Peyer's patch (tissue), 4 donors: ENCODE measurements around the gene FLVCR2.

Experiments used
- POLR2A ChIP-seq, 2 donors: fragments of 450-650 bp; IDR thresholded peaks; one replicate each; pipeline ENCODE4 v1.5.1; 2017; ENCODE audit warnings: antibody characterized with exemption in 2 of 2, mild to moderate bottlenecking in 2 of 2, moderate library complexity in 2 of 2
- TF ChIP-seq, protein P1 (sequence below), 6 experiments: fragments of 450-650 bp in 4 of 6; fragments of 200-600 bp in 2 of 6; sonication (generic) in 1 of 6; IDR thresholded peaks; one replicate each; pipeline ENCODE4 v1.5.1; 2017 to 2019; ENCODE audit warnings: antibody characterized with exemption in 6 of 6, mild to moderate bottlenecking in 3 of 6, moderate library complexity in 1 of 6

DNA sequence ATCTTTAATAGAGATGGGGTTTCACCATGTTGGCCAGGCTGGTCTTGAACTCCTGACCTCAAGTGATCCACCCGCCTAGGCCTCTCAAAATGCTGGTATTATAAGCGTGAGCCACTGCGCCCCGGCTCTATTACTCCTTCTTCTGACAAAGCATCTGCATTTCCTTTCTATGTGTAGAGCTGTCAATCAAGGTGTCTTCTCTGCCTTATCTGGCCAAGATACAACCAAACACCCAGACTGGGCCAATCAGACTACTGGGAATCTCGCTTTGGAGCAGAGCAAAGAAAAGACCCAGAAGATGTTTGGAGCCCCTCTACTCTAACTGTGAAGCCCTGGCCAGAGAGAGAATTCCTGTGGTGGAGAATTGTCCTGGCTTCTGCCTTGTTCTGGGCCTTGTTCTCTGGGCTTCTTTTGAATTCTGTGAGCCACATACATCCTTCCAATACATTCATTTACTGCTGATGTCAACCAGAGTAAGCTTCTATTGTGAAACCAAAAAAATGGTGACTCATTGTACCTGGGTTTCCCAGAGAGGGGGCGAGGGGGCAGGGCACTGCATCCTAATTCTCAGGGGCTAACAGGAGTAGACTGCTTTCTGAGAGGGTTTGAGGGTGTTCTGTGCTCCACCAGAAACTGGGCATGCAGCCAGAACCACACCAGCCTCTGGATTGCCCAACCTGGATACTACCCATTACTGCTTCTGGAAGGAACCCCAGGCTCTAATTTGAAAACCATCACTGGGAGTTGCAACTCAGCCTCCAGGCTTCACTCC lies 18.8 kb upstream of the FLVCR2 start:
- TF ChIP-seq, protein P1, sequence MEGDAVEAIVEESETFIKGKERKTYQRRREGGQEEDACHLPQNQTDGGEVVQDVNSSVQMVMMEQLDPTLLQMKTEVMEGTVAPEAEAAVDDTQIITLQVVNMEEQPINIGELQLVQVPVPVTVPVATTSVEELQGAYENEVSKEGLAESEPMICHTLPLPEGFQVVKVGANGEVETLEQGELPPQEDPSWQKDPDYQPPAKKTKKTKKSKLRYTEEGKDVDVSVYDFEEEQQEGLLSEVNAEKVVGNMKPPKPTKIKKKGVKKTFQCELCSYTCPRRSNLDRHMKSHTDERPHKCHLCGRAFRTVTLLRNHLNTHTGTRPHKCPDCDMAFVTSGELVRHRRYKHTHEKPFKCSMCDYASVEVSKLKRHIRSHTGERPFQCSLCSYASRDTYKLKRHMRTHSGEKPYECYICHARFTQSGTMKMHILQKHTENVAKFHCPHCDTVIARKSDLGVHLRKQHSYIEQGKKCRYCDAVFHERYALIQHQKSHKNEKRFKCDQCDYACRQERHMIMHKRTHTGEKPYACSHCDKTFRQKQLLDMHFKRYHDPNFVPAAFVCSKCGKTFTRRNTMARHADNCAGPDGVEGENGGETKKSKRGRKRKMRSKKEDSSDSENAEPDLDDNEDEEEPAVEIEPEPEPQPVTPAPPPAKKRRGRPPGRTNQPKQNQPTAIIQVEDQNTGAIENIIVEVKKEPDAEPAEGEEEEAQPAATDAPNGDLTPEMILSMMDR (IDR thresholded peaks at IDR 0.05) = no peak
- TF ChIP-seq POLR2A (IDR thresholded peaks at IDR 0.05) = no peak
